Measurements from ENCODE around the gene LDHAL6A. TPM values are rescaled to one million over a fixed set of nuclear protein-coding genes. Genes with fewer than 3 reads are reported as not detected.
"Not testable (repeated sequence)": the region's sequence is repeated elsewhere in the genome, so short reads cannot be mapped to it uniquely, and the experiment has no call there.

Gene LDHAL6A
- not detected for total RNA-seq

GRCh38 chr11:18455686-18456372 is at the start of gene LDHAL6A:
Gene LDHAL6A, plus strand, starts transcription at chr11:18455856. Its CDS starts 825 bp downstream, at chr11:18456681.
- H3K9me3 ChIP-seq, result no peaks in the 10 kb centered on the region
- no peak for DNase-seq (ENCODE audit: extremely low spot score)
- no peak within 1 kb of the TSS for H3K4me3 ChIP-seq
- H3K4me1 ChIP-seq, result no peaks in the 10 kb centered on the region
- H3K36me3 ChIP-seq, result no peaks in the 10 kb centered on the region
- H3K27me3 ChIP-seq, result peaks cover 0 to 10% (median 3%) of the 10 kb centered on the region in 4 donors
- intact Hi-C loops (cut with DNase I), result no loop called here
- no peak for TF ChIP-seq POLR2A (IDR thresholded peaks at IDR 0.05; ENCODE audit: low read depth)
- TF ChIP-seq EP300 (IDR thresholded peaks at IDR 0.05), result no peak
- TF ChIP-seq CTCF (IDR thresholded peaks at IDR 0.05), result no peak
- no peak for TF ChIP-seq POLR2AphosphoS5 (IDR thresholded peaks at IDR 0.05)
- 73% methylated on average over 32 of the region's 47 CpGs for WGBS
- H3K27ac ChIP-seq (replicated peaks in 1 of 4), result no peak within 1 kb of the TSS

GRCh38 chr11:18407400-18407799 is 48.3 kb upstream of the LDHAL6A start:
- peak overlapping the region; percentile 9 to 50 (median 47) for H3K27ac ChIP-seq (replicated peaks in 1 of 4)
- intact Hi-C loops (cut with DNase I), result loop anchor here (10.0 kb wide), 1 partner anchor 97 kb away; no protein-coding TSS in a partner anchor
- H3K4me3 ChIP-seq; DNase-seq (ENCODE audit: extremely low spot score); H3K9me3 ChIP-seq; H3K27me3 ChIP-seq: not testable (repeated sequence)
- H3K4me1 ChIP-seq, result peaks cover 4 to 25% (median 16%) of the 10 kb centered on the region in 4 donors
- peaks cover 65 to 67% (median 66%) of the 10 kb centered on the region in 4 donors for H3K36me3 ChIP-seq
- WGBS, result 53% methylated on average over 3 of the region's 3 CpGs
- peak in 1 of 2 donors; percentile 65 for TF ChIP-seq POLR2AphosphoS5 (IDR thresholded peaks at IDR 0.05)

DNA sequence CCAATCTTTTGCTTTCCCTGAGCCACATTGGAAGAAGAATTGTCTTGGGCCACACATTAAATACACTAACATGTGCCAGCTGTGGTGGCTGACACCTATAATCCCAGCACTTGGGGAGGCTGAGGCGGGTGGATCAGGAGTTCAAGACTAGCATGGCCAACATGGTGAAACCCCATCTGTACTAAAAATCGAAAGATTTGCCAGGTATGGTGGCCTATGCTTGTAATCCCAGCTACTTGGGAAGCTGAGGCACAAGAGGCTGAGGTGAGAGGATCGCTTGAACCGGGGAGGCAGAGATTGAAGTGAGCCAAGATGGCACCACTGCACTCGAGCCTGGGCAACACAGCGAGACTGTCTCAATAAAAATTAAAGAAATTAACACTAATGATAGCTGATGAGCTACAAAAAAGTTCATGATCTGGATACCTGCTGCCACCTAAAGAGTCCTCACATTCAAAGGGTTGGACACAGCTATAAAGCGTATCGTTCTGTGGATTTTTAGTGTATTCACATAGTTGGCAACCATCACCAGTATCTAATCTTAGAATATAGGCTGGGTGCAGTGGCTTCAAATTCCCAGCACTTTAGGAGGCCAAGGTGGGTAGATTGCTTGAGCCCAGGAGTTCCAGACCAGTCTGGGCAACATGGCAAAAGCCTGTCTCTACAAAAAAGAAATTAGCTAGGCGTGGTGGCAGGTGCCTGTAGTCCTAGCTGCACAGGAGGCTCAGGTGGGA is 46.9 kb upstream of the LDHAL6A start:
- H3K4me3 ChIP-seq, result no peak overlapping the region
- peak in 1 of 2 donors; percentile 27 for TF ChIP-seq POLR2AphosphoS5 (IDR thresholded peaks at IDR 0.05)
- no peak for TF ChIP-seq POLR2A (IDR thresholded peaks at IDR 0.05; ENCODE audit: low read depth)
- DNase-seq (ENCODE audit: extremely low spot score), result no peak
- intact Hi-C loops (cut with DNase I), result loop anchor here (10.0 kb wide), 1 partner anchor 96 kb away; no protein-coding TSS in a partner anchor
- peaks cover 4 to 25% (median 16%) of the 10 kb centered on the region in 4 donors for H3K4me1 ChIP-seq
- no peaks in the 10 kb centered on the region for H3K9me3 ChIP-seq
- 93% methylated on average over 9 of the region's 9 CpGs for WGBS
- H3K27ac ChIP-seq (replicated peaks in 1 of 4), result peak overlapping the region in 1 of 4 donors; percentile 50
- no peaks in the 10 kb centered on the region for H3K27me3 ChIP-seq
- peaks cover 51 to 54% (median 53%) of the 10 kb centered on the region in 4 donors for H3K36me3 ChIP-seq

- Histone ChIP-seq H3K9me3 (no peaks in the 10 kb centered on the region), H3K4me3 (no peak overlapping the region), H3K4me1 (peaks cover 4 to 7% (median 7%) of the 10 kb centered on the region in 4 donors), H3K27ac (replicated peaks in 1 of 4) (no peak overlapping the region), H3K36me3 (no peaks in the 10 kb centered on the region), H3K27me3 (no peaks in the 10 kb centered on the region)
- TF ChIP-seq POLR2A (IDR thresholded peaks at IDR 0.05; ENCODE audit: low read depth), result no peak
- TF ChIP-seq CTCF (IDR thresholded peaks at IDR 0.05), result no peak
- no peak for TF ChIP-seq EP300 (IDR thresholded peaks at IDR 0.05)
- TF ChIP-seq POLR2AphosphoS5 (IDR thresholded peaks at IDR 0.05), result no peak
- intact Hi-C loops (cut with DNase I), result no loop called here
- no peak for DNase-seq (ENCODE audit: extremely low spot score)
- WGBS, result 80% methylated on average over 3 of the region's 3 CpGs
These were observed 39.2 kb upstream of the LDHAL6A start for GRCh38 chr11:18416459-18416858.

DNA sequence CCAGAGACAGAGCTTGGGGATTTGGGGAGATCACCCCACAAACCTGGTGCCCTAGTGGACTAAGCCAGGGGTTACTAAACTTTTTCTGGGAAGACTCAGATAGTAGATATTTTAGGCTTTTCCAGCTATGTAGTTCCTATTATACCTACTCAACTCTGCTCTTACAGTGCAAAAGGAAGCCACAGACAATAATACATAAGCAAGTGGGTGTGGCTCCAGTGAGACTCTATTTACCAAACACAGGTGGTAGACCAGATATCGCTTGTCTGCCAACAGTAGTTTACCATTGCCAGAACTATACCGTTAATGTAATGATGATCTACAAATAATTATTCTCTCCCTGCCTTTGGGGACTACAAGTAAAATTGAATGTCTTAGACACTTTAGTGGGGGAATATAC is 36.6 kb upstream of the LDHAL6A start:
- DNase-seq (ENCODE audit: extremely low spot score), result no peak
- Histone ChIP-seq H3K4me1 (no peaks in the 10 kb centered on the region), H3K4me3 (no peak overlapping the region), H3K27me3 (no peaks in the 10 kb centered on the region), H3K9me3 (no peaks in the 10 kb centered on the region), H3K36me3 (no peaks in the 10 kb centered on the region), H3K27ac (replicated peaks in 1 of 4) (no peak overlapping the region)
- intact Hi-C loops (cut with DNase I), result no loop called here
- TF ChIP-seq EP300 (IDR thresholded peaks at IDR 0.05) (no peak), CTCF (IDR thresholded peaks at IDR 0.05) (no peak), POLR2A (IDR thresholded peaks at IDR 0.05; ENCODE audit: low read depth) (no peak), POLR2AphosphoS5 (IDR thresholded peaks at IDR 0.05) (no peak)
- WGBS, result 86% methylated on average over 2 of the region's 2 CpGs

Data from esophagus muscularis mucosa (tissue), 4 donors.